B cell (primary cell): Measurements from ENCODE around the gene ISG15. TPM values are rescaled to one million over a fixed set of nuclear protein-coding genes. Genes with fewer than 3 reads are reported as not detected.

Source experiments
- ATAC-seq: fragments of 200-7000 bp; cut with Tn5 transposase; one replicate; pipeline ENCODE4 v1.10.0; 2021; ENCODE audit warnings: low read depth, mild to moderate bottlenecking, moderate number of reproducible peaks, moderate library complexity
- CTCF ChIA-PET: fragments of 350-600 bp; sonication (Branson Sonifier 250); formaldehyde crosslinking; loops from one replicate; lab custom pipeline; 2021; ENCODE audit warnings: antibody characterized with exemption, inconsistent platforms; lab: Charles Lee
- POLR2A ChIA-PET: fragments of 350-600 bp; sonication (Branson Sonifier 250); formaldehyde crosslinking; loops from one replicate; lab custom pipeline; 2021; ENCODE audit warnings: antibody characterized with exemption; lab: Charles Lee
- DNase-seq: peaks from one replicate; pipeline ENCODE4 v3.0.0; 2013
- H2AFZ ChIP-seq: 2 replicates; pipeline ENCODE4 v1.6.1; 2012; ENCODE audit warnings: mild to moderate bottlenecking, low read depth, low read length; ENCODE audit not compliant: insufficient read depth, poor library complexity, severe bottlenecking
- H3K27ac ChIP-seq, 2 donors: 1 replicate in 1 of 2; 2 replicates in 1 of 2; pipeline ENCODE4 v1.5.1; 2012 to 2013; ENCODE audit warnings: low read length in 2 of 2, mild to moderate bottlenecking in 2 of 2, moderate library complexity in 1 of 2
- H3K27me3 ChIP-seq, 4 experiments: fragments of 200-600 bp in 1 of 4; sonication (generic) in 1 of 4; replicated peaks in 1 of 4; 1 replicate in 2 of 4; 2 replicates in 2 of 4; pipeline versions ENCODE4 v1.6.1 to v1.7.0; 2013 to 2016; ENCODE audit warnings: low read length in 3 of 4, mild to moderate bottlenecking in 2 of 4, mixed read lengths in 1 of 4, moderate library complexity in 1 of 4; ENCODE audit not compliant: insufficient read depth in 4 of 4, control insufficient read depth in 3 of 4; ENCODE audit errors: control extremely low read depth in 1 of 4
- H3K36me3 ChIP-seq, 2 experiments: replicated peaks in 1 of 2; 1 replicate in 1 of 2; 2 replicates in 1 of 2; pipeline versions ENCODE4 v1.6.1 to v1.7.1; 2013; ENCODE audit warnings: low read length in 1 of 2; ENCODE audit not compliant: insufficient read depth in 2 of 2, control insufficient read depth in 1 of 2; ENCODE audit errors: control extremely low read depth in 1 of 2, extremely low read depth in 1 of 2
- H3K4me1 ChIP-seq, 2 donors: fragments of 200-600 bp in 1 of 2; sonication (generic) in 1 of 2; 1 replicate in 1 of 2; 2 replicates in 1 of 2; pipeline versions ENCODE4 v1.5.1 to v1.6.1; 2013 to 2017; ENCODE audit warnings: low read length in 2 of 2; ENCODE audit not compliant: control insufficient read depth in 2 of 2, insufficient read depth in 2 of 2
- H3K4me2 ChIP-seq: replicated peaks from 2 replicates; pipeline ENCODE3; 2012; ENCODE audit warnings: mild to moderate bottlenecking, low read depth, low read length; ENCODE audit not compliant: poor library complexity, severe bottlenecking
- H3K4me3 ChIP-seq, 5 experiments: fragments of 200-600 bp in 1 of 5; sonication (generic) in 1 of 5; 1 replicate in 3 of 5; 2 replicates in 2 of 5; pipeline versions ENCODE4 v1.5.1 to v1.7.0; 2011 to 2016; ENCODE audit warnings: low read length in 4 of 5, mild to moderate bottlenecking in 4 of 5, low read depth in 2 of 5, control low read depth in 1 of 5, moderate library complexity in 1 of 5; ENCODE audit not compliant: insufficient read depth in 1 of 5; ENCODE audit errors: control extremely low read depth in 1 of 5, extremely low read depth in 1 of 5
- H3K79me2 ChIP-seq: fragments of 200-600 bp; sonication (generic); one replicate; pipeline ENCODE4 v1.6.0; 2016; ENCODE audit warnings: low read length; ENCODE audit not compliant: control insufficient read depth, insufficient read depth
- H3K9ac ChIP-seq: fragments of 200-600 bp; sonication (generic); 2 replicates; pipeline ENCODE4 v1.6.1; 2017; ENCODE audit warnings: mild to moderate bottlenecking, low read length, moderate library complexity
- H3K9me3 ChIP-seq, 3 donors: one replicate each; pipeline versions ENCODE4 v1.6.1 to v1.7.1; 2013; ENCODE audit warnings: low read length in 2 of 3; ENCODE audit not compliant: control insufficient read depth in 2 of 3, insufficient read depth in 1 of 3; ENCODE audit errors: control extremely low read depth in 1 of 3
- H4K20me1 ChIP-seq: 2 replicates; pipeline ENCODE4 v1.6.0; 2012; ENCODE audit warnings: mild to moderate bottlenecking, low read length; ENCODE audit not compliant: insufficient read depth, control insufficient read depth, poor library complexity, severe bottlenecking
- H3K27ac Mint-ChIP-seq: one replicate; pipeline ENCODE4 v1.8.0; 2021; ENCODE audit warnings: mixed read lengths
- H3K27me3 Mint-ChIP-seq: one replicate; pipeline ENCODE4 v1.8.0; 2021; ENCODE audit warnings: mixed read lengths
- H3K4me1 Mint-ChIP-seq: one replicate; pipeline ENCODE4 v1.8.0; 2021; ENCODE audit warnings: mixed read lengths
- H3K4me3 Mint-ChIP-seq: one replicate; pipeline ENCODE4 v1.8.0; 2021; ENCODE audit warnings: mixed read lengths
- H3K9me3 Mint-ChIP-seq: one replicate; pipeline ENCODE4 v1.8.0; 2022; ENCODE audit warnings: mixed read lengths; ENCODE audit not compliant: insufficient read depth
- CTCF ChIP-seq: fragments of 200-600 bp; IDR thresholded peaks from one replicate; pipeline ENCODE4 v1.8.0; 2022; ENCODE audit warnings: antibody characterized with exemption, mild to moderate bottlenecking
- EZH2 ChIP-seq: IDR thresholded peaks from 2 replicates; pipeline ENCODE4 v1.6.1; 2012; ENCODE audit warnings: borderline replicate concordance, low read depth, mild to moderate bottlenecking, moderate library complexity, low read length; ENCODE audit not compliant: insufficient read depth, poor library complexity, severe bottlenecking
- WGBS: methylation state at CpG from one replicate; pipeline ENCODE4 v1.1.5; 2013; ENCODE audit warnings: missing lambda C conversion rate; ENCODE audit not compliant: insufficient coverage; 5-methylcytosine and 5-hydroxymethylcytosine counted together
- intact Hi-C: fragments of 100-400 bp; cut with micrococcal nuclease; formaldehyde crosslinking; loops from one replicate; pipeline ENCODE4 v1.10.0; 2022
- polyA plus RNA-seq: library from polyadenylated mRNA; depleted of rRNA; stranded (reverse); fragments of >200 nt; gene quantifications from 2 replicates; pipeline ENCODE4 v1.2.3, GENCODE V29; 2012
- total RNA-seq, 2 donors: library from RNA; stranded (reverse); fragments of 120-200 nt in 1 of 2; gene quantifications; 1 replicate in 1 of 2; 2 replicates in 1 of 2; pipeline versions ENCODE4 v1.2.3 to v1.2.4, GENCODE V29; 2013 to 2022

Gene ISG15
- total and polyA plus RNA-seq, 2 donors (not counting 1 experiment from before 2014, with no cell fraction given): 28.3 to 91.4 TPM

DNA sequence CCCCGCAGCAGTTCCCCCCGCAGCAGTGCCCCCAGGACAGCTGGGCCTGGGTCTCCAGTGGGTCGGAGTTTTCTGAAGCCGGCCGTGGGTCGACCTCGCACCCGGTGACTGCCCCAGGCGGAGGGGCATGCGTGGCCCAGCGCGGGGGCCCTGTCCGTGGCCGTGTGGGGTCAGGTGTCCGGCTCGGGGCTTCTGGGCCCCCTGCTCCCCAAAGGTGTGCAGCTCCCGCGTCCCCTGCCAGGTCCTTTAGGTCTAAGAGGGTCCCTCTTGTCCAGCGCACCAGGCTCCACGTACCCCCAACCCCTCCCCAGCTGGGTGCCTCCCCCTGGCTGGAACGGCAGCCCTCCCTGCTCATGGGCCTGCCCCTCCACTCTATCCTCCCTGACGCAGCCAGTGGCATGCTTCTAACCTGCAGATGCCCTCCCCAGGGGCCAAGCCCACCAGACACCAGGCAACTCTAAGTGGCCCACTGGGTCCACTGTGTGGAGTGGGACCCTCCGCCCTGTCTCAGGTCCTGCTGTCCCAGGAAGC is 7.5 kb upstream of the ISG15 start:
- Mint-ChIP-seq H3K27ac (no peak overlapping the region), H3K4me3 (no peak overlapping the region), H3K4me1 (peaks cover 19% of the 10 kb centered on the region), H3K27me3 (peaks cover 28% of the 10 kb centered on the region), H3K9me3 (no peaks in the 10 kb centered on the region)
- Histone ChIP-seq H3K4me2 (no peak overlapping the region), H2AFZ (no peak overlapping the region), H3K27me3 (peaks cover 0 to 57% (median 35%) of the 10 kb centered on the region in 4 experiments), H3K9me3 (peaks cover 0 to 17% (median 0%) of the 10 kb centered on the region in 3 donors), H3K27ac (no peak overlapping the region), H3K4me3 (no peak overlapping the region), H3K36me3 (no peaks in the 10 kb centered on the region), H3K9ac (no peak overlapping the region), H3K4me1 (peaks cover 19 to 30% of the 10 kb centered on the region in 2 donors), H3K79me2 (no peaks in the 10 kb centered on the region), H4K20me1 (no peaks in the 10 kb centered on the region)
- 83% methylated on average over 23 of the region's 23 CpGs for WGBS
- no peak for DNase-seq
- ATAC-seq: no peak
- CTCF ChIA-PET: interaction anchor here (1.0 to 1.4 kb wide), 2 partner anchors 9 to 21 kb away, joined by 3 to 4 read pairs; no protein-coding TSS in a partner anchor
- POLR2A ChIA-PET: no interaction called here
- intact Hi-C loops: no loop called here
- TF ChIP-seq CTCF (no peak), EZH2 (no peak)

DNA sequence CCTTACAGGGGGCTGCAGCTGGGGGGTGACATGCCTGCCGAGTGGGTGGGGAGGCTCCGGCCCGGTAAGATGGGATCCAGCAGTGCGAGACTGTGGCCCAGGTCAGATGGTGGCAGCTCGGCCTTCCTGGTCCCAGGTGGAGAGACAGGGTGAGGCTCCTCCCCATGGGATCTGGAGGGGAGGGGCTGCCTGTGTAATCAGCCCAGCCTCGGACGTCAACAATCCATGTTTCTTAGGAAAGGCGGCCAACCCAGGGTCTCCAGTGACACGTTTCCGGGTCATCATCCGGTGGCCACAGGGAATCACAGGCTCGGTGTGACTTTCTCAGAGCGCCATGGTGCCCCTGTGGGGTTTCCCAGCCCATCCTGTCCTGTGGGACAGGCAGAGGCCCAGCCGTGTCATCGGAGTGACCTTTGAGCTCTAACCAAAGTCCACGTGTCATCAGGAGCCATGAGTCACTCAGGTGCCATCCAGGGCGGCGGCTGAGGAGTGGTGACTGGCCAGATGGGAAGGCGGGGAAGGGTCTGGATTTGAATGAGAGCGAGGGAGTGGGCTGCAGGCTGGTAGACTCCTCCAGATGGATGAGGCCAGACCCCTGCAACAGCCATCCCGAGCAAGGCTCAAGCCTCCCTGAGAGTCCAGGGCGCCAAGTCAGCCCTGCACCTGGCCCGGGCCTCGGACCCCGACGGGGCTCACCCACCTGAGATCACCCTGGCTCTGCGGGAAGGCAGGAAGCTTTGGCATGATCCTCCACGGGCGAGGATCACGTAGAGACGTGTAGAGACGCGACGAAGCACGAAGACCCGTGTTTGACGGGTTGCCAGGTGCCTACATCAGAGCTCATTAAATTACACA is 6.8 kb upstream of the ISG15 start:
- ATAC-seq: no peak
- no peaks in the 10 kb centered on the region for H3K9me3 Mint-ChIP-seq
- Histone ChIP-seq H3K36me3 (no peaks in the 10 kb centered on the region), H4K20me1 (no peaks in the 10 kb centered on the region), H3K27ac (no peak overlapping the region), H3K4me3 (no peak overlapping the region), H3K79me2 (no peaks in the 10 kb centered on the region), H2AFZ (no peak overlapping the region), H3K4me1 (peaks cover 12 to 23% of the 10 kb centered on the region in 2 donors), H3K27me3 (peaks cover 0 to 50% (median 32%) of the 10 kb centered on the region in 4 experiments), H3K9me3 (peaks cover 0 to 13% (median 0%) of the 10 kb centered on the region in 3 donors), H3K4me2 (no peak overlapping the region), H3K9ac (no peak overlapping the region)
- no peak overlapping the region for H3K4me3 Mint-ChIP-seq
- CTCF ChIA-PET: interaction anchor here (1.0 to 1.4 kb wide), 2 partner anchors 9 to 22 kb away, joined by 3 to 4 read pairs; no protein-coding TSS in a partner anchor
- H3K27me3 Mint-ChIP-seq: peaks cover 28% of the 10 kb centered on the region
- 92% methylated on average over 37 of the region's 37 CpGs for WGBS
- TF ChIP-seq CTCF (no peak), EZH2 (no peak)
- POLR2A ChIA-PET: no interaction called here
- intact Hi-C loops: no loop called here
- DNase-seq: peak; percentile 26
- peaks cover 15% of the 10 kb centered on the region for H3K4me1 Mint-ChIP-seq
- no peak overlapping the region for H3K27ac Mint-ChIP-seq
